GM19239 (cell line): ENCODE measurements around the gene CALR.
A peak's percentile ranks its signal among the peaks of the same experiment; 100 is the strongest.
"Not testable (repeated sequence)": the region's sequence is repeated elsewhere in the genome, so short reads cannot be mapped to it uniquely, and the experiment has no call there.

Source experiments
- DNase-seq: peaks from one replicate; pipeline ENCODE4 v3.0.0; 2011; ENCODE audit warnings: low spot score; ENCODE audit not compliant: insufficient read length
- FAIRE-seq: peaks from 2 replicates; lab custom pipeline; 2011; peaks lifted over from hg19 to GRCh38; lab: Jason Lieb, UNC

CALR gene

DNA sequence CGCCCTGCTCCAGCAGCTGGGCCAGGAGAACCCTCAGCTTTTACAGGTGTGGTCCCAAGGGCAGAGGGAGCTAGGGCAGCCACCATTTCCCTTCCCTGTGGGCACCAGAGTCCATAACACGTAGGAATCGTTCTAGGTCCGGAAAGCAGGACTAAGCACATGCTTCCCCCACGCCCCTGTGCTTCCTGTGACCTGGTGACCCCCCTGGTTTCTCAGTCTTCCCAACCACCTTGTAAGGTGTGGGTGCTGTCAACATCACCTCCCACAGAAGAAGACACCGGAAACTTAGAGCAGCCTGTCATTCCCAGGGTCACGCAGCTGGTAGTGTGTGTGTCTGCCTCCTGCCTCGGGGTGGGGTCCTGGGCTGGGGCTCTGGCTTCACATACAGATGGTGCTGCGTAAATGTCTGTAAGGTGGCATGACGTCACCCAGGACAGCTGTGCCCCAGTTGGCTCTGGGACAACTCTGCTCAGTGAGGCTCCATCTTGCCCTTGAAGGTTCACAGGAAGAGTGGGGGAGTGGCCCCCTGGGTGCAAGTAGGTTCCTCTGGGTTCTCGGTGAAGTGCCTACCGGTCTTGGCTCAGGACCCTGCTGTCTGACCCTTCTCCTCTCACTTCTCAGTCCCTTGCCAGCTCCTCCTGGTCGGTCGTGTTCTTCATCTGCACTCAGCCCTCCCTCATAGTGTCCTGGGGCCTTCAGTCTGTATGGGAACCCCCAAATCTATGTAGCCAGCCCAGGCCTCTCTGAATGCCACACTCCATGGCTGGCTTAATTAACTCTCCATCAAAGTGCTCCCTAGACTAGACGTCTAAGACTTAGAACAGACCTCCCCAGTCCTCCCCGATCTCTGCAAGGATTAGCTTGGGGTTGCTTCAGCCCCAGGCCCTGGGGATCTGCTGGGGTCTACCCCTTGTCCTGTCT is 11.2 kb downstream of the CALR start:
- FAIRE-seq (no peak), DNase-seq (no peak)

GRCh38 chr19:12952050-12952449 is 13.6 kb downstream of the CALR start:
- DNase-seq, FAIRE-seq: not testable (repeated sequence)

DNA sequence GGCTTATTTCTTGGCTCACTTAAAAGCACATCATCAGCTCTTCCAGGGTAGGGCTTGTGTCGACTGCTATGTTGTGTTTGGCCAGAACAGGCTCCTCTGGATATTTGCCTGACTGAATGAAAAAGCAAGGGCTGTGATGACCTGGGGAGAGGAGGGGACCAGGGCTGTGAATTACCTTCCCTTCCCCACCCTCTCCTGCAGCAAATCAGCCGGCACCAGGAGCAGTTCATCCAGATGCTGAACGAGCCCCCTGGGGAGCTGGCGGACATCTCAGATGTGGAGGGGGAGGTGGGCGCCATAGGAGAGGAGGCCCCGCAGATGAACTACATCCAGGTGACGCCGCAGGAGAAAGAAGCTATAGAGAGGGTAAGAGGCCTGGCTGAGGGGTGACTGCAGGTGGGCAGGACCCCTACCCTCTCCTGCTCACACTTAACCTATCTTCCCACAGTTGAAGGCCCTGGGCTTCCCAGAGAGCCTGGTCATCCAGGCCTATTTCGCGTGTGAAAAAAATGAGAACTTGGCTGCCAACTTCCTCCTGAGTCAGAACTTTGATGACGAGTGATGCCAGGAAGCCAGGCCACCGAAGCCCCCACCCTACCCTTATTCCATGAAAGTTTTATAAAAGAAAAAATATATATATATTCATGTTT is 14.2 kb downstream of the CALR start:
- DNase-seq (no peak), FAIRE-seq (no peak)

- FAIRE-seq: no peak
- DNase-seq: no peak
Measured at GRCh38 chr19:12953138-12953798, 14.9 kb downstream of the CALR start.

GRCh38 chr19:12953799-12954611 is 15.6 kb downstream of the CALR start:
- no peak for FAIRE-seq
- DNase-seq: no peak

GRCh38 chr19:12954612-12954962 is 16.2 kb downstream of the CALR start:
- no peak for DNase-seq

GRCh38 chr19:12955575-12955974 is 17.2 kb downstream of the CALR start:
- FAIRE-seq, DNase-seq: not testable (repeated sequence)

More at GRCh38 chr19:12954612-12954962, 16.2 kb downstream of the CALR start:
- FAIRE-seq: no peak

DNA sequence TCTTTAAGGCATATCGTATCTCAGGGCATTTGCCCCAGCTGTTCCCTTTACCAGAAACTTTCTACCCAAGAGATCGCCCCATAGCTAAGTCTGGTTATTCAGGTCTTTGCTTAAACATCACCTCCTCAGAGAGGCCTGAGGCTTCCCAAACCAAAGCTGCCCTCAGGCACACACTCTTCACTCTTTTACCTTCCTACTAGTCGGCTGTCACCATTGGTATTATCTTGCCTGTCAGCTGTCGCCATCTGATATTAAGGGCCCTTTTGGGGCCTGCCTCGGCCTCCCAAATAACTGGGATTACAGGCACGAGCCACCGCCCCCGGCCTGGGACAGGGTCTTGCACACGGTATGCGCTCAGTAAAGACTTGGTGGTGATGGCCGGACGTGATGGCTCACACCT is 17.6 kb downstream of the CALR start:
- DNase-seq (no peak), FAIRE-seq (no peak)

- peak; percentile 80 for FAIRE-seq
- DNase-seq: peak; percentile 72
Measured at GRCh38 chr19:12956446-12957388, 18.3 kb downstream of the CALR start, which contains the start of gene GADD45GIP1. Gene GADD45GIP1 (minus strand): TSS chr19:12957223. CDS start chr19:12957212, 11 bp downstream.

- DNase-seq, FAIRE-seq: not testable (repeated sequence)
Measured at GRCh38 chr19:12957389-12957952, 19.1 kb downstream of the CALR start.

DNA sequence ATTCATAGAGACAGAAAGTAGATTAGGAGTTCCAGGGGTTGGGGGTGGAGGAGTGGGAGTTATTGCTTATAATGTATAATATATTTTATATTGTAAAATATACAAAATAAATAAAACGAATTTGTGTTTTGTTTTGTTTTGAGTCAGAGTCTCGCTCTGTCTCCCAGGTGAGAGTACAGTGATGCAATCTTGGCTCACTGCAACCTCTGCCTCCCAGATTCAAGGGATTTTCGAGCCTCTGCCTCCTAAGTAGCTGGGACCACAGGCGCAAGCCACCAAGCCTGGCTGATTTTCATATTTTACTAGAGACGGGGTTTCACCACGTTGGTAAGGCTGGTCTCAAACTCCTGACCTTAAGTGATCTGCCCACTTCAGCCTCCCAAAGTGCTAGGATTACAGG is 21.1 kb downstream of the CALR start:
- FAIRE-seq: no peak
- DNase-seq: no peak

- DNase-seq: peak; percentile 77
- peak; percentile 80 for FAIRE-seq
Measured at GRCh38 chr19:12965017-12965811, 26.8 kb downstream of the CALR start.

GRCh38 chr19:12965812-12966135 is 27.4 kb downstream of the CALR start:
- DNase-seq (no peak), FAIRE-seq (no peak)

DNA sequence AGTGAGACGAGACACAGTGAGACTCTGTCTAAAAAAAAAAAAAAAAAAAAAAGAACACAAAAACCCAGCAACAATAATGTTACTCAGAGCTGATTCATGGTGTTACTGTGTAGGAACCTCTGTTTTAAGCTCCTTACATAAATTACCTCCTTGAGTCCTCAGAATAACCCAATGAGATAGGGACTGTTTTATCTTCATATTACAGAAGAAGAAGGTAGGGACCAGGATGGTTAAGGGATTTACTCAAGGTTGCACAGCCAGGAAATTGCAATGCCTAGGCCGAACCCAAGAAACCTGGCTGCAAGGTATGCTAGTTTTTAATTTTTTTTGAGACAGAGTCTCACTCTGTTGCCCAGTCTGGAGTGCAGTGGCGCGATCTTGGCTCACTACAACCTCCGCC is 29.5 kb downstream of the CALR start:
- FAIRE-seq: no peak
- no peak for DNase-seq

DNA sequence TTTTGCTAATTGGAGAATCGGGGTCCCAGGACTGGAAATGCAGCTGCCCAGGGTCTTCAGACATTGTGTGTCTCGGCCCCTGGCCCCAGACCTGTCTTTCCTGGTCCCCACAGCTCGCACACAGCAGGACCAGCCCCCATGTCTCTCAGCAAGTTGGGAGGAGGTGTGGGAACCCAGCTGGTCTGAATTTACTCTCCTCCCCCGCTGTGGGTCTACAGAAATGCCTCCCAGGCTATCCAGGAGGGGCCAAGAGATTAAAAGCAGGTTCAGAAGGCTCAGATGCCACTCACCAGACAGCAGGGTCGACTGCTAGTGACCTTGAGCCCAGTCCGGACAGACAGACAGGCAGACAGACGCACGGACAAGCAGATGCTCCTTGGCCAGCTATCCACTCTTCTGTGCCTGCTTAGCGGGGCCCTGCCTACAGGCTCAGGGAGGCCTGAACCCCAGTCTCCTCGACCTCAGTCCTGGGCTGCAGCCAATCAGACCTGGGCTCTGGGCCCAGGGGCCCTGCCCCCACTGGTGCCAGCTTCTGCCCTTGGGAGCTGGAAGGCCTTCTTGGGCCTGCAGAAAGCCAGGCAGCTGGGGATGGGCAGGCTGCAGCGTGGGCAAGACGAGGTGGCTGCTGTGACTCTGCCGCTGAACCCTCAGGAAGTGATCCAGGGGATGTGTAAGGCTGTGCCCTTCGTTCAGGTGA is 31.0 kb downstream of the CALR start, which contains the start of gene DAND5:
DAND5 (plus strand) TSS at position 285 of the 697 bp plus-strand sequence; CDS start at position 370, 85 bp downstream.
- FAIRE-seq (no peak), DNase-seq (no peak)

DNA sequence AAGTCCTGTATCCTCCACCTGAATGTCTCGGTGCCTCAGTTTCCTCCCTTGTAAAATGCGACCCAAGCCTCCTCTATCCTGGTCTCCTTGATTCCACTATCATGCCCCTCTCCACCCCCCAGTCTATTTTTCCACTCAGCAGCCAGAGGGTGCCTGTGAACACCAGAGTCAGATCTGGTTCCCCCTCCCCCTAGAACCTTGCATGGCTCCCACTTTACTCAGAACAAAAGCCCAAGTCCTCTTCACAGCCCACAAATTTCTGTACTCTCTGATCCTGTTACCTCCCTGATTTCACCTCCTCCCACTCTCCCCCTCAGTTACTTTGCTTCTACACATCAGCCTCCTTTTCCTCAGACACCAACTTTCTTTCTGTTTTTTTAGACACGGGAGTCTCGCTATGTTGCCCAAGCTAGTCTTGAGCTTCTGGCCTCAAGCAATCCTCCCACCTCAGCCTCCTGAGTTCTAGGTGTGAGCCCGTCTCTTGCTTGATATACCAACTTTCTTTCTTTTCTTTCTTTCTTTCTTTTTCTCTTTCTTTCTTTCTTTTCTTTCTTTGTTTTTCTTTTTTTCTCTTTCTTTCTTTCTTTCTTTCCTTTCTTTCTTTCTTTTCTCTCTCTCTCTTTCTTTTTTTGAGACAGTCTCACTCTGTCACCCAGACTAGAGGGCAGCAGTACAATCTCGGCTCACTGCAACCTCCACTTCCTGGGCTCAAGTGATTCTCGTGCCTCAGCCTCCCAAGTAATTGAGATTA is 31.8 kb downstream of the CALR start:
- FAIRE-seq: no peak
- no peak for DNase-seq

- FAIRE-seq (no peak), DNase-seq (no peak)
Measured at GRCh38 chr19:12973236-12973635, 34.8 kb downstream of the CALR start.
